ENCODE data around the gene NEK4.

The NEK4 gene

GRCh38 chr3:52721730-52722008 lies 49.1 kb downstream of the NEK4 start:
- Histone ChIP-seq H3K4me1 (ENCODE audit: control insufficient read depth, insufficient read depth, low read length) (no peaks in the 10 kb centered on the region), H3K36me3 (ENCODE audit: control insufficient read depth in 2 of 2, insufficient read depth in 1 of 2, low read length in 2 of 2) (peaks cover 0 to 24% of the 10 kb centered on the region in 2 experiments; a peak in 2 of 3 replicates), H3K27ac (ENCODE audit: extremely low read depth, low read depth, low read length) (no peak overlapping the region), H3K4me3 (ENCODE audit: low read depth, low read length) (no peak overlapping the region), H3K9me3 (ENCODE audit: control insufficient read depth, insufficient read depth, low read depth, low read length) (no peaks in the 10 kb centered on the region)
- ChIA-PET POLR2A (no interaction called here), CTCF (no interaction called here)
- TF ChIP-seq ZNF621 (tag by site-specific recombination; IDR thresholded peaks at IDR 0.05) (no peak), ZNF426 (tag by site-specific recombination; IDR thresholded peaks at IDR 0.05) (no peak)

DNA sequence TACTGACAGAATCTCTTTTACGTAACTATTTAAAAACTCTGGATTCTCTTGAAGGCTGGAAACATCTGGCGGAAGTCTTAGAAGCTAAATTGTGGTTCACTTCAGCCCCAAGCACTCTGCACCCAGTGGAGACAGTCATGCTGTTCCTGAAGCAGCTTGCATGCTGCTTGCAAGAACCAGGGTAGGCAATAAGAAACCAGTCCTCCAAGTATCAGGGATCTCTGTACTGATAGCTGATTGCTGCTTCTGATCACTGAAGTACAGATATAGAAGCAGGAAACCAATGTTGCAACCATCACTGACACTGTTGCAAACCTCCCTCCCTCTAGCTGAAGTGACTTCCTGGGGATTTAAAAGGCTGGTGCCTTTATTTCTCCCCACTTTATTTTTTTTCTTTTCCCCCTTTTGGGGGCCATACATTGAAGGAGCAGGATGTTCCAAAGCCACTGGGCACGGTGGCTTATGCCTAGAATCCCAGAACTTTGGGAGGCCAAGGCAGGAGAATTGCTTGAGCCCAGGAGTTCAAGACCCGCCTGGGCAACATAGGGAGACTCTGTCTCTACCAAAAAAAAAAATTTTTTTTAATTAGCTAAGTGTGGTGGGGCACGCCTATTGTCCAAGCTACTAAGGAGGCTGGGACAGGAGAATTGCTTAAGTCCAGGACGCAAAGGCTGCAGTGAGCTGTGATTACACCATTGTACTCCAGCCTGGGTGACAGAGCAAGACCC lies 49.6 kb downstream of the NEK4 start:
- Histone ChIP-seq H3K36me3 (ENCODE audit: control insufficient read depth in 2 of 2, insufficient read depth in 1 of 2, low read length in 2 of 2) (peaks cover 0 to 24% of the 10 kb centered on the region in 2 experiments; a peak in 2 of 3 replicates), H3K4me1 (ENCODE audit: control insufficient read depth, insufficient read depth, low read length) (no peaks in the 10 kb centered on the region), H3K9me3 (ENCODE audit: control insufficient read depth, insufficient read depth, low read depth, low read length) (no peaks in the 10 kb centered on the region), H3K27ac (ENCODE audit: extremely low read depth, low read depth, low read length) (no peak overlapping the region), H3K4me3 (ENCODE audit: low read depth, low read length) (no peak overlapping the region)
- ChIA-PET CTCF (no interaction called here), POLR2A (no interaction called here)
- TF ChIP-seq HOXA7 (CRISPR knock-in tag; IDR thresholded peaks at IDR 0.05; ENCODE audit: borderline replicate concordance) (no peak), PRDM10 (tag by site-specific recombination; IDR thresholded peaks at IDR 0.05) (no peak), ZNF521 (tag by site-specific recombination; IDR thresholded peaks at IDR 0.05) (no peak), ZNF184 (tag by site-specific recombination; IDR thresholded peaks at IDR 0.05) (no peak), ZNF561 (tag by site-specific recombination; IDR thresholded peaks at IDR 0.05; ENCODE audit: borderline replicate concordance) (no peak), ZNF366 (tag by site-specific recombination; conservative IDR thresholded peaks at IDR 0.05) (no peak), ZNF214 (tag by site-specific recombination; IDR thresholded peaks at IDR 0.05; ENCODE audit: borderline replicate concordance) (no peak), ZSCAN16 (tag by site-specific recombination; IDR thresholded peaks at IDR 0.05) (no peak), OVOL3 (tag by site-specific recombination; IDR thresholded peaks at IDR 0.05) (no peak), MEIS1 (CRISPR knock-in tag; IDR thresholded peaks at IDR 0.05; ENCODE audit: borderline replicate concordance) (no peak), PRDM1 (tag by site-specific recombination; IDR thresholded peaks at IDR 0.05) (no peak), ZBTB1 (tag by site-specific recombination; IDR thresholded peaks at IDR 0.05) (no peak), ZNF157 (tag by site-specific recombination; IDR thresholded peaks at IDR 0.05) (no peak), ZNF274 (IDR thresholded peaks at IDR 0.05; ENCODE audit: low read length) (no peak), ZNF274 (tag by site-specific recombination; IDR thresholded peaks at IDR 0.05; ENCODE audit: borderline replicate concordance) (no peak), ZBTB8A (tag by site-specific recombination; IDR thresholded peaks at IDR 0.05) (no peak)
- TF ChIP-seq, protein P1, sequence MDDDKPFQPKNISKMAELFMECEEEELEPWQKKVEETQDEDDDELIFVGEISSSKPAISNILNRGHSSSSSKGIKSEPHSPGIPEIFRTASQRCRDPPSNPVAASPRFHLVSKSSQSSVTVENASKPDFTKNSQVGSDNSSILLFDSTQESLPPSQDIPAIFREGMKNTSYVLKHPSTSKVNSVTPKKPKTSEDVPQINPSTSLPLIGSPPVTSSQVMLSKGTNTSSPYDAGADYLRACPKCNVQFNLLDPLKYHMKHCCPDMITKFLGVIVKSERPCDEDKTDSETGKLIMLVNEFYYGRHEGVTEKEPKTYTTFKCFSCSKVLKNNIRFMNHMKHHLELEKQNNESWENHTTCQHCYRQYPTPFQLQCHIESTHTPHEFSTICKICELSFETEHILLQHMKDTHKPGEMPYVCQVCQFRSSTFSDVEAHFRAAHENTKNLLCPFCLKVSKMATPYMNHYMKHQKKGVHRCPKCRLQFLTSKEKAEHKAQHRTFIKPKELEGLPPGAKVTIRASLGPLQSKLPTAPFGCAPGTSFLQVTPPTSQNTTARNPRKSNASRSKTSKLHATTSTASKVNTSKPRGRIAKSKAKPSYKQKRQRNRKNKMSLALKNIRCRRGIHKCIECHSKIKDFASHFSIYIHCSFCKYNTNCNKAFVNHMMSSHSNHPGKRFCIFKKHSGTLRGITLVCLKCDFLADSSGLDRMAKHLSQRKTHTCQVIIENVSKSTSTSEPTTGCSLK (tag by site-specific recombination; IDR thresholded peaks at IDR 0.05) = no peak
